PC-9 (cell line): Measurements from ENCODE around the gene RPL32. TPM values are rescaled to one million over a fixed set of nuclear protein-coding genes. Genes with fewer than 3 reads are reported as not detected.
A peak's percentile ranks its signal among the peaks of the same experiment; 100 is the strongest.
"Not testable (repeated sequence)": the region's sequence is repeated elsewhere in the genome, so short reads cannot be mapped to it uniquely, and the experiment has no call there.

Experiments
- BruUV-seq: library from RNA; stranded (reverse); fragments of 400-500 nt; replicated peaks from 2 replicates; lab custom pipeline; 2021; lab: Mats Ljungman, UMichigan
- CTCF ChIA-PET: fragments of 300-600 bp; sonication (Branson Sonifier 250); formaldehyde crosslinking; loops from one replicate; lab custom pipeline; 2022; ENCODE audit warnings: antibody characterized with exemption; lab: Charles Lee
- POLR2A ChIA-PET: fragments of 300-600 bp; sonication (Branson Sonifier 250); formaldehyde crosslinking; loops from one replicate; lab custom pipeline; 2022; ENCODE audit warnings: antibody characterized with exemption; ENCODE audit not compliant: unreplicated experiment; lab: Charles Lee
- DNase-seq, 2 experiments: peaks; one replicate each; pipeline versions ENCODE4 v3.0.0 to v3.0.0-alpha.2; 2015 to 2022; ENCODE audit warnings: mixed read lengths in 1 of 2
- H2AFZ ChIP-seq: fragments of 200-600 bp; sonication (generic); 2 replicates; pipeline ENCODE4 v1.8.1; 2017; ENCODE audit warnings: antibody characterized with exemption
- H3F3A ChIP-seq: fragments of 200-600 bp; sonication (generic); 2 replicates; pipeline ENCODE4 v1.8.1; 2017; ENCODE audit warnings: antibody characterized with exemption, mild to moderate bottlenecking, low read depth; ENCODE audit not compliant: insufficient read depth
- H3K27ac ChIP-seq: fragments of 200-600 bp; sonication (generic); 2 replicates; pipeline ENCODE4 v1.6.1; 2016; ENCODE audit warnings: mixed run types
- H3K27me3 ChIP-seq: fragments of 200-600 bp; sonication (generic); 2 replicates; pipeline ENCODE4 v1.6.1; 2016; ENCODE audit warnings: low read depth, mixed run types; ENCODE audit not compliant: insufficient read depth
- H3K36me3 ChIP-seq: fragments of 200-600 bp; sonication (generic); 2 replicates; pipeline ENCODE4 v1.6.1; 2016; ENCODE audit warnings: low read depth, mixed run types
- H3K4me1 ChIP-seq: fragments of 200-600 bp; sonication (generic); replicated peaks from 2 replicates; pipeline ENCODE4 v1.6.1; 2016; ENCODE audit warnings: mixed run types; ENCODE audit not compliant: insufficient read depth
- H3K4me2 ChIP-seq: fragments of 200-600 bp; sonication (generic); 2 replicates; pipeline ENCODE4 v1.6.1; 2017; ENCODE audit warnings: mixed run types
- H3K4me3 ChIP-seq: fragments of 200-600 bp; sonication (generic); 2 replicates; pipeline ENCODE4 v1.6.1; 2016; ENCODE audit warnings: mixed run types
- H3K79me2 ChIP-seq: fragments of 200-600 bp; sonication (generic); 2 replicates; pipeline ENCODE4 v1.6.1; 2017; ENCODE audit warnings: low read depth, mixed run types
- H3K9me2 ChIP-seq: fragments of 200-600 bp; sonication (generic); 2 replicates; pipeline ENCODE4 v1.8.1; 2017; ENCODE audit warnings: mild to moderate bottlenecking; ENCODE audit not compliant: insufficient read depth
- H3K9me3 ChIP-seq: fragments of 200-600 bp; sonication (generic); 2 replicates; pipeline ENCODE4 v1.8.1; 2016; ENCODE audit warnings: low read depth; ENCODE audit not compliant: insufficient read depth
- H4K20me1 ChIP-seq: fragments of 200-600 bp; sonication (generic); 2 replicates; pipeline ENCODE4 v1.8.1; 2017; ENCODE audit not compliant: insufficient read depth
- CTCF ChIP-seq: fragments of 200-600 bp; sonication (generic); conservative IDR thresholded peaks from 2 replicates; pipeline ENCODE4 v1.6.1; 2017; ENCODE audit warnings: mixed run types, antibody characterized with exemption, mild to moderate bottlenecking, moderate library complexity
- EZH2 ChIP-seq: fragments of 200-600 bp; sonication (generic); IDR thresholded peaks from 2 replicates; pipeline ENCODE4 v1.8.0; 2017; ENCODE audit warnings: antibody characterized with exemption, low read depth
- intact Hi-C: fragments of 100-400 bp; cut with micrococcal nuclease; formaldehyde crosslinking; loops from one replicate; pipeline ENCODE4 v1.10.0; 2022; ENCODE audit not compliant: unreplicated experiment
- total RNA-seq: library from RNA; stranded (reverse); gene quantifications from 2 replicates; pipeline ENCODE4 v1.2.3, GENCODE V29; 2021

Gene RPL32
- total RNA-seq, 1 experiment from 2014 or later, result 1,662 TPM

- H3K9me3 ChIP-seq, result 0 out of 2 replicates have a peak, but pooled peaks cover 10% of the 10 kb centered on the region
- CTCF ChIA-PET, result no interaction called here
- no peaks in the 10 kb centered on the region for H3K79me2 ChIP-seq
- H3K27me3 ChIP-seq, result peaks cover 10% of the 10 kb centered on the region
- H3K36me3 ChIP-seq, result no peaks in the 10 kb centered on the region
- H3K27ac ChIP-seq, result no peak overlapping the region
- H3K4me3 ChIP-seq, result no peak overlapping the region
- BruUV-seq, result no TSS peak
- POLR2A ChIA-PET, result no interaction called here
- intact Hi-C loops, result no loop called here
- H3K9me2 ChIP-seq, result no peaks in the 10 kb centered on the region
- no peaks in the 10 kb centered on the region for H3F3A ChIP-seq
- H4K20me1 ChIP-seq, result no peaks in the 10 kb centered on the region
- TF ChIP-seq EZH2 (no peak), CTCF (no peak)
- no peaks in the 10 kb centered on the region for H3K4me1 ChIP-seq
- no peak overlapping the region for H3K4me2 ChIP-seq
- H2AFZ ChIP-seq, result no peak overlapping the region
- no peak for DNase-seq
Observed at GRCh38 chr3:12859840-12860239, 18.5 kb upstream of the RPL32 start.

GRCh38 chr3:12856626-12857025 is 15.3 kb upstream of the RPL32 start:
- no peaks in the 10 kb centered on the region for H3K9me2 ChIP-seq
- no peaks in the 10 kb centered on the region for H4K20me1 ChIP-seq
- TF ChIP-seq EZH2, result no peak
- no peak for TF ChIP-seq CTCF
- no peaks in the 10 kb centered on the region for H3K79me2 ChIP-seq
- no peaks in the 10 kb centered on the region for H3K9me3 ChIP-seq
- no peaks in the 10 kb centered on the region for H3K36me3 ChIP-seq
- H3K4me1 ChIP-seq, result peaks cover 22% of the 10 kb centered on the region
- DNase-seq, result no peak
- no peak overlapping the region for H2AFZ ChIP-seq
- intact Hi-C loops, result no loop called here
- H3K27me3 ChIP-seq, result peaks cover 10% of the 10 kb centered on the region
- no peak overlapping the region for H3K4me3 ChIP-seq
- BruUV-seq, result no TSS peak
- no peak overlapping the region for H3K4me2 ChIP-seq
- H3F3A ChIP-seq, result peaks cover 21% of the 10 kb centered on the region
- CTCF ChIA-PET, result no interaction called here
- H3K27ac ChIP-seq, result no peak overlapping the region
- POLR2A ChIA-PET, result no interaction called here

GRCh38 chr3:12854565-12854964 is 13.2 kb upstream of the RPL32 start:
- Histone ChIP-seq H4K20me1 (no peaks in the 10 kb centered on the region), H3K36me3 (no peaks in the 10 kb centered on the region), H3K4me1 (peaks cover 22% of the 10 kb centered on the region), H3K9me3 (no peaks in the 10 kb centered on the region), H3K4me3 (no peak overlapping the region), H3K4me2 (no peak overlapping the region), H3K27ac (no peak overlapping the region), H3K27me3 (peaks cover under 1% of the 10 kb centered on the region; the same call in 1 of the 2 replicates), H3K9me2 (no peaks in the 10 kb centered on the region), H2AFZ (no peak overlapping the region), H3F3A (peaks cover 21% of the 10 kb centered on the region), H3K79me2 (no peaks in the 10 kb centered on the region)
- ChIA-PET POLR2A (no interaction called here), CTCF (no interaction called here)
- intact Hi-C loops, result loop anchor here (5.0 kb wide), 1 partner anchor 598 kb away; no protein-coding TSS in a partner anchor
- no peak for TF ChIP-seq CTCF
- TF ChIP-seq EZH2, result no peak
- no TSS peak for BruUV-seq
- DNase-seq, result no peak

- intact Hi-C loops, result loop anchor here (5.0 kb wide), 1 partner anchor 598 kb away; no protein-coding TSS in a partner anchor
- not testable (repeated sequence) for H3K79me2 ChIP-seq, BruUV-seq
Observed at GRCh38 chr3:12853847-12854246, 12.5 kb upstream of the RPL32 start.

More at GRCh38 chr3:12853847-12854246, 12.5 kb upstream of the RPL32 start:
- not testable (repeated sequence) for H3K9me2 ChIP-seq, H3K9me3 ChIP-seq, H3K36me3 ChIP-seq, DNase-seq, H2AFZ ChIP-seq, H4K20me1 ChIP-seq, H3K4me3 ChIP-seq, H3K27me3 ChIP-seq, H3K27ac ChIP-seq
- peaks cover 21% of the 10 kb centered on the region for H3F3A ChIP-seq
- POLR2A ChIA-PET, result interaction anchor here (0.6 kb wide), 1 partner anchor 12 kb away, joined by 3 read pairs; no protein-coding TSS in a partner anchor
- CTCF ChIA-PET, result interaction anchor here (0.6 kb wide), 1 partner anchor 37 kb away, joined by 3 read pairs; no protein-coding TSS in a partner anchor
- peak overlapping the region; percentile 59 for H3K4me2 ChIP-seq
- H3K4me1 ChIP-seq, result peaks cover 22% of the 10 kb centered on the region
